GM21367 (cell line): ENCODE results near the gene CENPO.

Source experiments
- ATAC-seq: cut with Tn5 transposase; IDR thresholded peaks from one replicate; pipeline ENCODE4 v1.9.1; 2021; ENCODE audit not compliant: unreplicated experiment

The CENPO gene, protein sequence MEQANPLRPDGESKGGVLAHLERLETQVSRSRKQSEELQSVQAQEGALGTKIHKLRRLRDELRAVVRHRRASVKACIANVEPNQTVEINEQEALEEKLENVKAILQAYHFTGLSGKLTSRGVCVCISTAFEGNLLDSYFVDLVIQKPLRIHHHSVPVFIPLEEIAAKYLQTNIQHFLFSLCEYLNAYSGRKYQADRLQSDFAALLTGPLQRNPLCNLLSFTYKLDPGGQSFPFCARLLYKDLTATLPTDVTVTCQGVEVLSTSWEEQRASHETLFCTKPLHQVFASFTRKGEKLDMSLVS

DNA sequence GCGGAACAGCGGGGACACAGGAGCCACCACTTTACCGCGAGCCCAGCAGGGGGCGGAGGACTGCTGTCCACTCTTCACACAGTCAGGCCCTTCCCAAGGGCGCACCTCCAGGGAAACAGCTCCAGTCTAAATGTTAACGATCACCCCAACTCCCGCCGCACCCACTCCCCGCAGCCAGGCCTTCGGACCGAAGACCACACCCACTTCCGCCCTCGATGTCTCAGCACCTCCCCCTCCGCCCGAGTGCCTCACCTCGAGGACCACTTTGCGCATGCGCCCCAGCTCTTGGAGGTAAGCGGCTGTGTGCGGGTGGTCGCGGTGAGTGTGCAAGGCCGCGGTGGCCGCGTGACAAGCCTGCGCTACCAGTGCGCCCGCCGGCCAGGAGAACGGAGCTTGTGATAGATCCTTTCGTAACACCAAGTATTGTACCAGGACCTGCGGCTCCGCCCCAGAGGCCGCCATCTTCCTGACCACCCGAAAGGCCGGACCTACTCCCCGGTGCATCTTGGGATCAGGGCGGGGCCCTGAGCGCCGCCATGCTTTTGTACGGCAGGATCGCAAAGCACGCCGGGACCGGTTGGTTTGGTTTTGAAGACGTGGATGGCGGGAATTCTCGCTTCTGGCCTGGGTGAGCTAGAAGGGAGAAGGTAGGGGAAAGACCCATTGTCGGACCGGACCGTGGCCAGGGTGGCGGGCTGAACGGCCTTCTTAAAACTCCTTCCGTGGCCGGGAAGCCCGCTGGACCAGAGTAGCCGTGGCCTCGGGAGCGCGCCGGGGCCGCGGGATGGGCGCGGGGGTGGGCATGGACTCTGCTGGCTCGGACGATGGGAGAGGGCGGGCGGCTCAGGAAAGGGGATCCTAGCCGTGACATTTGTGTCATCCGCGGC lies at the start of gene CENPO, which contains the start of gene PTRHD1:
CENPO (plus strand) TSS at position 552 of the 887 bp plus-strand sequence. CDS start 495 bp downstream, outside the sequence.
PTRHD1 (minus strand) TSS at position 518 of the 887 bp plus-strand sequence; CDS start at position 504, 14 bp downstream.
- peak; percentile 82 for ATAC-seq

DNA sequence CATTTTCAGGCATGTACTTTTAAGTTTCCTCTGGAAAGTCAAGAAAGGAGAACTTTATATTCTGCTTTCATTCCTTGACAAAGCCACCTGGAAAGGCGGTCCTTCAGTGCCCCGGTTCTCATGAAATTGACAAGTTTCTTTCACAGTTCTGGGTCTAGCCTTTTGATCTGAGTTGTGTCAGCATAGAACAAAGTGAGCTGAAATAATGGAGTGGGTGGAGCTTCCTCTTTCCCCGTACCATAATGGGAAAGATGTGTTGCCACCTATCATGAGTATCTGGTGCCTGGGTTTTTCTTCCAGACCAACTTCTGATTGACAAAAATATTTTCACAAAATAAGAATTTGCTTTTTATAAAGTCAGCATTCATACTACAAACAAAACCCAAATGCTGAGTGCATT lies 49.3 kb upstream of the CENPO start:
- ATAC-seq = no peak

GRCh38 chr2:24744356-24744755 lies 48.9 kb upstream of the CENPO start:
- no peak for ATAC-seq

- ATAC-seq = no peak
Measured at GRCh38 chr2:24745825-24746224, 47.4 kb upstream of the CENPO start.

GRCh38 chr2:24747299-24747698 lies 45.9 kb upstream of the CENPO start:
- no peak for ATAC-seq

- no peak for ATAC-seq
Measured at GRCh38 chr2:24749069-24749691, 44.0 kb upstream of the CENPO start.

DNA sequence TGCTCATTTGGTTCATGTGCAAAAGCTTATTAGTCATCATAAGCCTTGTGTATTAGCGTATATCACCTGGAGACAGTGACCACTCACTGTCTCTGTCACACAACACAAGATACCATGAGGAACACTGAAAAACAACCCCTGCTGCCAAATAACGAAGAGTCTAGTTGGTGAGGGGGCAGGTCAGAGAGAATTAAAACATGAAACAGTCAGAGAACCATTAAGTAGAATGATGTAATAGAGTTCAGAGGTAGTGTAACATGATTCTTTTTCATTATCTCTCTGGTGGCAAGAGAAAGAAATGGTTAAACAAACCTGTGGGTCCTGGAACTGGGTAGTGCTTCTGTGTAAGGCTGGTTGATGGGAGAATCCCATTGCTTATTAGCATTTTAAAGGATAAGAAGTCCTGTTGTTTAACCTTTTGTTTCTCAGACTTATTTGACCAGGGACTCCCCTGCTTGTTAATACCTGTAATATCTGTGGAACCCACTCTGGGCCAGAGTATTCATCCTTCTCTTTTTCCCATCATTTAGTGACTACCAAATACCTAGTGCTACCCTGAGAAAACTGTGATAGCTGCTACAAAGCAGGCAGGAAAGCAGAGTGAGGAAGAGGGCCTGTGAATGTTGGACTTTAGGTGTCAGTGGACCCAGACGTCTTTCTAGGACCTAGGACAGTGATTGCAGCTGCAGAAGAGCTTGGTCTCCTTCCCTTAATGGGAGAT lies 38.1 kb upstream of the CENPO start:
- ATAC-seq = no peak

GRCh38 chr2:24756789-24757188 lies 36.4 kb upstream of the CENPO start:
- ATAC-seq = no peak

DNA sequence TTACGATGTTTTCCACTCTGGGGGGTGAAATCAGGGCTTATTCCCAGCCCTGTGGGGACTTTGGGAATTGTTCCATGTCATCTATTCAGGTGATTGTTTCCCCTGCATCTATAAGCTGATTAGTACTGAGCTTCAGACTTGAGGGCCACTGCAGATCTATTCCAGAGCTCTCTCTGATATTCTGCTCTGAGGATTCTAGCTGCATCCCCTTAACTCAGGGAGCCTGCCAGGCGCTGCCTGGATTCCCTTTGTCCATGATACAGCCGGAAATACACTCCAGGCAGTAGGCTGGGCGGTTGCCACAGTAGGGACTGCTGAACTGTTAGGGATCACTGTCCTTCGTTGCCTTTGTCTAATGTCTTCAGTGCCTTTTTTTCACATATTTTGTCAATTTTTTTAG lies 31.4 kb upstream of the CENPO start:
- ATAC-seq = no peak

- no peak for ATAC-seq
Measured at GRCh38 chr2:24762518-24762917, 30.7 kb upstream of the CENPO start.

DNA sequence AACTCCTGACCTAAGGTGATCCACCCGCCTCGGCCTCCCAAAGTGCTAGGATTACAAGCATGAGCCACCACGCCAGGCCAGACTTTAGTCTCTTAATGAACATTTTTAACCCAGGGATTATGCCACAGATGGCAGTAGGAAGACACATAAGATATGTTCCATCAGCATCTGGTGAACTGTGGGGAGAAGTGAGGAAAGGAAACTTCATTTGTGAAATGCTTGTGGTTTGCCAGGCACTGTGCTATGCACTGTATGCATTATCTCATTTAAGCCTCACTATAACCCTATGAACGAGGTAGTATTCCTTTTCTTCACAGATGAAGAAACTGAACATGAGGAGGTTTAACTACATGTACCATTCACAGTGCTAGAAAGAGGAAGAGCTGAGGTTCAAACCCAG lies 29.4 kb upstream of the CENPO start:
- no peak for ATAC-seq

DNA sequence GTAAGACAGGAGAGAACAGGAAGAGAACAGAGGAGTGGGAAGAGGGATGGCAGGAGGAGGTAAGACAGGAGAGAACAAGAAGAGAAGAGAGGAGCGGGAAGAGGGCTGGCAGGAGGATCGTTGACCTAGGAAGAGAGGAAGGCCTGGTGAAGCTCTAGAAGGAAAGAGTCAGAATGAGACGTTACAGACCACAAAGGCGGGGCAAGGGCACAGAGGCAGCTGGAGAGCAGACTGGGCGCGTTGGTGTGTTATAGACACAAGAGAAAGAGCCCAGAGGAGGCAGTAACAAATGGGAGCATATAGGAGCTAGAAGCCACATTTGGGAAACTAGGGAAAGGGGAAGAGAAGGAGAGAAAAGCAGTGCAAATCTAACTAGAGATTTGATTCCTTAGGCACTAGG lies 26.6 kb upstream of the CENPO start:
- ATAC-seq = no peak

DNA sequence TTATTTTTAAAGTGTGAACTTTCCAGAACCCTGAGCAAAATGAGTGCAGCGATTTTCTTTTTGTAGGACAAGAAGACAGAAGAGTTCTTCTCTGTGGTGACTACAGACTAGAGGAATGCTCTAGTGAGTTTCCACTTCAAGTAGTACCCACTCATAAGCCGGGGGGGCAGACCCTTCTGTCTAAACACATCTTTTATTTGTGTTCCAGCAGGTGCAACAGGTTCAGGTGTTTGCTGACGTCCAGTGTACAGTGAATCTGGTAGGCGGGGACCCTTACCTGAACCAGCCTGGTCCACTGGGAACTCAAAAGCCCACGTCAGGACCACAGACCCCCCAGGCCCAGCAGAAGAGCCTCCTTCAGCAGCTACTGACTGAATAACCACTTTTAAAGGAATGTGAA lies 25.2 kb upstream of the CENPO start:
- no peak for ATAC-seq

GRCh38 chr2:24768601-24769000 lies 24.6 kb upstream of the CENPO start:
- no peak for ATAC-seq

DNA sequence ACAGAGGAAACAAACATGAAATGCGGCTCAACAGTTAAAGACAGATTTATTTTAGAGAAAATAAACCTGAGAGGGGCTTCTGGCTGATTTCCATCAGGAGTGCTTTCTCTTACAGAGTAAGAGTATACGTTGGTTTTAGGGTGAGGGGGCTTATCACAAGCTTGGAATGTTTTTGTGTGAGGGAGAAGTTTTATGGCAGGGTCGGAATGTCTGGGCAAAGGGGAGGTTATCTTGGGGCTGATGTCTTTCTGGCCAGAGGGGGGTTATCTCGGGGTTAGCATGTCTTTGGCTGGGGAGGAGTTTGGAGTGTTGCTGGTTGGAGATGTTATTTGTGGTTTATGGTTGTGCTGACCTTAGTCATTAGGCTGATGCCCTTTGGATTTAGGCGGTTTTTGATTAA lies 22.2 kb upstream of the CENPO start:
- ATAC-seq = no peak

- no peak for ATAC-seq
Measured at GRCh38 chr2:24771764-24772586, 21.2 kb upstream of the CENPO start.

DNA sequence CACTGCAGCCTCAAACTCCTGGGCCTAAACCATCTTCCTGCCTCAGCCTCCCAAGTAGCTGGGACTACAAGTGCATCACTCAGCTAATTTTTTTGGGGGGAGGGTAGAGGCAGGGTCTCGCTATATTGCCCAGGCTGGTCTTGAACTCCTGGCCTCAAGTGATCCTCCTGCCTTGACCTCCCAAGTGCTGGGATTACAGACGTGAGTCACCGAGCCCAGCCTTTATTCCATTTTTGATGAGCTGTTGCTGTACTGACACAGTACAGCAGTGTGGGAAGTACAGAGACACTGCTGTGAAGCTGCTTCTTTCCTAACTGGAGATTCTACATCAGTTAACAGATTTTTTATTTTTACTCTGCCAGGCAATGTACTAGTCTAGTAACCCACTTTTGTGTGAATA lies 18.9 kb upstream of the CENPO start:
- no peak for ATAC-seq

DNA sequence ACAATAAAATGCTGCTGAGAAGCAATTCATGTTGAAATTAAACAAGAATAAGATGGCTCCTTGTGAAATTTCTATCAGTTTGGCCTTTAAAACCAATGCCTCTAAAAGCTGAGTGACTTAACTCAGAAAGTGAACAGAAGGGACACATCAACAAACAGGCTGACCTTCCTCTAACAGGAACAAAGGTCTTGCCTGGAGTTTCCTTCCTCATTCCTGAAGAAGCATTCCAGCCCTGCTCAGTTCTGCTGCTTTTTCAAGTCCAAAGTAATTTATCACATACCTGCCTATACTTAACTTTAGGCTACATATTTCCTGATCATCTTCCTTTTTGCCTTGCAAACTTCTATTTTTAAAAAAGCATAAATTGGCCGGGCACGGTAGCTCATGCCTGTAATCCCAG lies 14.1 kb upstream of the CENPO start:
- no peak for ATAC-seq

DNA sequence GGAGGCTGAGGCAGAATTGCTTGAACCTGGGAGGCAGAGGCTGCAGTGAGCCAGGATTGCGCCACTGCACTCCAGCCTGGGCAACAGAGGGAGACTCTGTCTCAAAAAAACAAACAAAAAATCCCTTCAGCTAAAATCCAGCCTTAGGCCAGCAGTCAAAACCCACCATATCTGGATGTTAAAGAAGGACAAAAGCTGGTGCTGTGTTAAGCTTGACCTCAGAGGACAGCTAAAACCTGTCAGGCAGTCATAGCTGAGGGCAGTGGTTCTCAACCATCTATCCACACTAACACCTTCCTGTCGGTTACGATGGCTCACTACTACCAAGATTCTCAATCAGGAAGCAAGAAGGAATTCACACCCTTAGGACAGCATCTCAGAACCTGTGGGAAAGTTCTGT lies 9.6 kb upstream of the CENPO start:
- no peak for ATAC-seq

DNA sequence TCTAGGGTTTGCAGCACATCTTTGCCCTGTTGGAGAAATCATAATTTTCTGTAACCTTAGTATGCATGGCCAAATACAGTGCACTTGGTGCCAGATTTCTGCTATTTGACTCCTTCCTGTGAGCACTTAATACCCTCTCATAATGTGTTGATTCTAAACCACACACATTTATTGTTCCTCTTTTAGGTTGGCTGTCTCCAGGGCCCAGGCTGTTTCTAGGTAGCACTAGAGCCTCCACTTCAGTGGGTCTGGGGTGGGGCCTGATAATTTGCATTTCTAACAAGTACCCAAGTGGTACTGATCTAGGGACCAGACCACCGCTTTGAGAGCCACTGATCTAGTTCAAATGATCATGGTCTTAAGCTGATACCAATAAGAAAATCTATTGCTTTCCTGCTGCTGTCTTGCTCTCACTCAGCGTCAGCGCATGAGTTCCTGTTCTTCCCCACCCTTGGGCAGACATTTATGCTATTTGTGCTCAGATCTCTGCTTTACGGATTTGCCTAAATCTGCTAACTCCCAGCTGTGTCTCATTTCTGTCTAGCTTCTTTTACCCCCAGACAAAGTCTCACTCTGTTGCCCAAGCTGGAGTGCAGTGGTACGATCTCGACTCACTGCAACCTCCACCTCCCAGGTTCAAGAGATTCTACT lies 7.4 kb upstream of the CENPO start:
- peak; percentile 88 for ATAC-seq
